Measurements from ENCODE around the gene LRRC26.
A peak's percentile ranks its signal among the peaks of the same experiment; 100 is the strongest.

Gene LRRC26

GRCh38 chr9:137169896-137170358, at the start of gene LRRC26:
Gene LRRC26 (minus strand): TSS chr9:137170051. CDS start chr9:137169943, 108 bp downstream.
- DNase-seq (ENCODE audit: low spot score): no peak

GRCh38 chr9:137218754-137219271, 49.0 kb upstream of the LRRC26 start:
- no peak for DNase-seq (ENCODE audit: low spot score)

- no peak for DNase-seq (ENCODE audit: low spot score)
Measured at GRCh38 chr9:137218212-137218753, 48.4 kb upstream of the LRRC26 start.

- DNase-seq (ENCODE audit: low spot score): no peak
Measured at GRCh38 chr9:137217276-137218211, 47.7 kb upstream of the LRRC26 start.

GRCh38 chr9:137216188-137216965, 46.5 kb upstream of the LRRC26 start:
- DNase-seq (ENCODE audit: low spot score): no peak

- DNase-seq (ENCODE audit: low spot score): no peak
Measured at GRCh38 chr9:137215196-137215986, 45.5 kb upstream of the LRRC26 start.

- DNase-seq (ENCODE audit: low spot score): no peak
Measured at GRCh38 chr9:137214620-137215019, 44.8 kb upstream of the LRRC26 start.

GRCh38 chr9:137213160-137214060, 43.6 kb upstream of the LRRC26 start:
- DNase-seq (ENCODE audit: low spot score): no peak

GRCh38 chr9:137212520-137212919, 42.7 kb upstream of the LRRC26 start:
- no peak for DNase-seq (ENCODE audit: low spot score)

- no peak for DNase-seq (ENCODE audit: low spot score)
Measured at GRCh38 chr9:137211532-137211931, 41.7 kb upstream of the LRRC26 start.

GRCh38 chr9:137206602-137207001, 36.8 kb upstream of the LRRC26 start:
- DNase-seq (ENCODE audit: low spot score): no peak

- peak; percentile 96 for DNase-seq (ENCODE audit: low spot score)
Measured at GRCh38 chr9:137205126-137206069, 35.5 kb upstream of the LRRC26 start, which contains the start of the genes NDOR1 and TMEM203. Gene NDOR1 (plus strand): TSS chr9:137205700. CDS start chr9:137205778, 78 bp downstream. Gene TMEM203 (minus strand): TSS chr9:137205648. CDS start chr9:137205414, 234 bp downstream.

GRCh38 chr9:137204731-137205125, 34.9 kb upstream of the LRRC26 start:
- no peak for DNase-seq (ENCODE audit: low spot score)

- no peak for DNase-seq (ENCODE audit: low spot score)
Measured at GRCh38 chr9:137202966-137203365, 33.1 kb upstream of the LRRC26 start.

- no peak for DNase-seq (ENCODE audit: low spot score)
Measured at GRCh38 chr9:137201205-137201868, 31.5 kb upstream of the LRRC26 start.

- DNase-seq (ENCODE audit: low spot score): peak; percentile 98
Measured at GRCh38 chr9:137200311-137201204, 30.7 kb upstream of the LRRC26 start, which contains the start of gene TPRN. Gene TPRN (minus strand): TSS chr9:137200741. CDS start chr9:137200711, 30 bp downstream.
